Stimulated activated CD8-positive, alpha-beta memory T cell treated with anti-CD3 and anti-CD28 coated beads, Interleukin-2, amount 100 ng/mL, for 1 hour (primary cell): ENCODE measurements around the gene FLT1.

Source experiments
- DNase-seq, 2 donors: peaks; one replicate each; pipeline ENCODE4 v3.0.0-alpha.2; 2020; ENCODE audit warnings: low read depth in 2 of 2

FLT1 gene

GRCh38 chr13:28527629-28528028 lies 32.7 kb upstream of the FLT1 start:
- DNase-seq = no peak

- DNase-seq = no peak
These were observed 31.9 kb upstream of the FLT1 start for GRCh38 chr13:28526876-28527275.

GRCh38 chr13:28522871-28523270 lies 27.9 kb upstream of the FLT1 start:
- DNase-seq = no peak

- no peak for DNase-seq
These were observed 18.8 kb upstream of the FLT1 start for GRCh38 chr13:28513745-28514144.

- DNase-seq = no peak
These were observed 15.6 kb upstream of the FLT1 start for GRCh38 chr13:28510542-28510941.

GRCh38 chr13:28510066-28510465 lies 15.1 kb upstream of the FLT1 start:
- DNase-seq = no peak

- DNase-seq = no peak
These were observed 10.7 kb upstream of the FLT1 start for GRCh38 chr13:28505543-28506135.

- no peak for DNase-seq
These were observed 8.4 kb upstream of the FLT1 start for GRCh38 chr13:28503182-28503967.

- DNase-seq = no peak
These were observed 6.6 kb upstream of the FLT1 start for GRCh38 chr13:28501547-28501946.

GRCh38 chr13:28499609-28500008 lies 4.7 kb upstream of the FLT1 start:
- DNase-seq = no peak

- no peak for DNase-seq
These were observed 3.7 kb upstream of the FLT1 start for GRCh38 chr13:28498481-28499115.

GRCh38 chr13:28497143-28497876 lies 2.4 kb upstream of the FLT1 start:
- no peak for DNase-seq

GRCh38 chr13:28496188-28496564 lies 1.2 kb upstream of the FLT1 start:
- no peak for DNase-seq

- DNase-seq = no peak
These were observed 735 bp upstream of the FLT1 start for GRCh38 chr13:28495538-28496187.

GRCh38 chr13:28494504-28494777 lies 487 bp downstream of the FLT1 start:
- DNase-seq = no peak

GRCh38 chr13:28493740-28494503 lies 1.0 kb downstream of the FLT1 start:
- DNase-seq = no peak

GRCh38 chr13:28492569-28493367 lies 2.2 kb downstream of the FLT1 start:
- no peak for DNase-seq

- no peak for DNase-seq
These were observed 4.9 kb downstream of the FLT1 start for GRCh38 chr13:28490061-28490460.

GRCh38 chr13:28489524-28489931 lies 5.4 kb downstream of the FLT1 start:
- DNase-seq = no peak

- no peak for DNase-seq
These were observed 6.4 kb downstream of the FLT1 start for GRCh38 chr13:28488376-28489005.
